ENCODE measurements around the gene FZR1.

GRCh38 chr19:3544058-3544376 is 37.9 kb downstream of the FZR1 start:
- TF ChIP-seq CTCF (conservative IDR thresholded peaks at IDR 0.05; ENCODE audit: low read depth, low read length) (no peak), MAFK (IDR thresholded peaks at IDR 0.05; ENCODE audit: low read depth, low read length) (no peak), NFE2L2 (IDR thresholded peaks at IDR 0.05; ENCODE audit: low read depth, low read length) (no peak)

All from IMR-90 (cell line).